ENCODE data around the gene MLPH.
A peak's percentile ranks its signal among the peaks of the same experiment; 100 is the strongest.

Gene MLPH

DNA sequence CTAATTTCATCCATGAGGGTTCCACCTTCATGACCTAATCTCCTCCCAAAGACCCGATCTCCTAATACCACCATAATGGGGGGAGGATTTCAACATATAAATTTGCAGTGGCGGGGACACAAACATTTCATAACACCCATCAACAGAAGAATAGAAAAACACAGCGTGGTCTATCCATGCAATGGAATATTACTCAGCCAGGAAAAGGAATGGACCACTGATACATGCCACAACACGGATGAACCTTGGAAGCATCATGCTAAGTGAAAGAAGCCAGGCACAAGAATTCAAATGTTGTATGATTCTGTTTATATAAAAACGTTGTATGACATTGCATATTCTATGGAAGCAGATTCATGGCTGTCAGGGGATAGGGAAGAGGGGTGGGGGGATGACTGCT lies 82.0 kb downstream of the MLPH start:
- DNase-seq (ENCODE audit: low spot score), result no peak

- no peak for DNase-seq (ENCODE audit: low spot score)
Measured at GRCh38 chr2:237569896-237570295, 82.8 kb downstream of the MLPH start.

DNA sequence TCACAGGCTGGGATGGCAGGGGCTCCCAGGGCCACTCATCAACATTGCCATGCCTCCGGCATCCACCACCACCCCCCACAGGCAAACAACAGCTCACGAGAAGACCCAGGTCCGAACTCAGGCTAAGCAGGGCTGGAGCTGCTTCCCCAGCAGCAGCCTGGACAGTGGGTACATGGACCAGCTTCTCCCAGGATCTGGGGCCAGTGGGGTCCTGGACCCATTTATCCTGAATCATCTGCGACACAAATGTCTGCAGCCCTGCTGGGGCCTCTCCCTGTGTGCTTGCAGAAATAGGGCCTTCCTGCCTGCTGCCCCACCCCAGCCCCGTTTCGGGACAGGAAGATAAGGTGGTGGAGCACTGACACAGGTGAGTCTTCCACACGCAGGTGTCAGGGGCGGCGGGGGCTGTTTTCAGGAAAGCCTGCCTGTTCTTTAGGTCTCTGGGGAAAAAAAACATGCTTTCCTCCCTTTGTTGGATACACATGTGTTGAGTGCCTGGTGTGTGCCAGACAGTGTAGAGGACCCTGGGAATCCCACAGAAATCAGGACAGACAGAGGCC lies 83.8 kb downstream of the MLPH start:
- no peak for DNase-seq (ENCODE audit: low spot score)

GRCh38 chr2:237571551-237571950 lies 84.5 kb downstream of the MLPH start:
- no peak for DNase-seq (ENCODE audit: low spot score)

DNA sequence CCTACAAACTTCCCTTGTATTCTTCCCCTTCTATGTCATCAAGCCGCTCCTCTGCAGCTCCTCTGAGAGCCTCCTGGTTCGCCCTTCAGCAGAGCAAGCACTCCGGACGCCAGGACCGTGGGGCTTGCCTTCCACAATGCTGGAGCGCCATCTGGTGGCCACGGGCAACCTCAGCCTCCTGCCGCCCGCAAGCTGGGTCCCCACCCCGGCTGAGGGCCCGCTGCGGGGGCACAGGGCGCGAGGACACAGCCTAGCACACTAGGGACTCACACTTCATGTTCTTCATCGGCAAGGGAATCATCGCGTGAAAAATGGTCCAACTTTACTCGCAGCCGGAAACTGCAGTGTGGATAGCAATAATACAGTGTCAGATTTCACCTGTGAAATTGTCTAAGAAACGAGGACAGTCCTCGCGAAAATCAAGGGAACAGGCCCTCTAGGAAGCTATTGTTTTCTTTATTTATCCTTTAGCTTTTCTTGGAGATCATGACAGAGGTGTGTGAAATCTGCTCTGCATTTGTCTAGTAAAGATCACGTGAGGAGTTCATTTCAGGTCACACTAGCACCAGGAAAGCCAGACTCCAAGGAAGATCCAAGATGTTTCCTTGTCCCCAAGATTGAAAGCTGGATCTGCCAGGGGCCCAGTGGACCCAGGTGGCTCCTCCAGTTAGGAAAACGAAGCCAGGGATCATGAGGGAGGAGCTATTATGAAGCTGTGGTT lies 85.1 kb downstream of the MLPH start:
- peak; percentile 98 for DNase-seq (ENCODE audit: low spot score)

DNA sequence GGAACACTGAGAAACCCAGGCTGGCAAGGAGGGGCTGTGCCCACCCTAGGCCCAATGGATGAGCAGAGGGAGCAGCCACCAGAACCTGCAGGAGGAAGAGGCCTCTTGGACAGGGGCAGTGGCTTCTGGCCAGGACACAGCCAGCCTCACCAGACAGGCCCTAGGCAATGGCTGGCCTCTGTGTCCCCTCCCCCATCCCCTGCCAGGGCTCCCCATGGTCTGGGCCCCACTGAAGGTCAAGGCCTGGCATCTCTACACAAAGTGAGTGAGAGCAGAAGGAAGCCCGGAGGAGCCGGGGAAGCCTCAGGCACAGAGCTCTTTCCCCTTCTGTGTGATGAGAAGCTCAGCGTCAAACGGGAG lies 85.7 kb downstream of the MLPH start:
- no peak for DNase-seq (ENCODE audit: low spot score)

GRCh38 chr2:237573721-237574415 lies 86.8 kb downstream of the MLPH start:
- no peak for DNase-seq (ENCODE audit: low spot score)

- no peak for DNase-seq (ENCODE audit: low spot score)
Measured at GRCh38 chr2:237574467-237574866, 87.4 kb downstream of the MLPH start.

GRCh38 chr2:237574894-237575868 lies 88.1 kb downstream of the MLPH start:
- no peak for DNase-seq (ENCODE audit: low spot score)

GRCh38 chr2:237575869-237576862 lies 89.1 kb downstream of the MLPH start:
- no peak for DNase-seq (ENCODE audit: low spot score)

DNA sequence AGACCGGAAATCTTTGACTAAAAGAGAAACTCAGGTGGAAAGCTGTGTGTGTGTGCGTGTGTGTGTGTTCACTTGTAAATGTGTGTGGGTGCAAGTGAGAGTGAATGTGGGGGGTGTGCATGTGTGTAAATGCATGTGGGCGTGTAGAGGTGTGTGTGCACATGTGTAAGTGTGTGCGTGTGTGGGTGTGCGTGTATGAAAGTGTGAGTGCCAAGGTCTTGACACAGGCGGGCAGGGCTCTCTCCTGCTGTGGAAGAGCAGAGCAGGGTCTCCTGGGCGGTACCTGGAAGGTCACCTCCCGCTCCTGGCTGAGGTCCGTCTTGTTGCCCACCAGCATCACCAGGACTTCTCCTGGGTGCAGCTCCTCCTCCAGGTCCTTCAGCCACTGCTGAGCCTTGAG lies 89.9 kb downstream of the MLPH start:
- DNase-seq (ENCODE audit: low spot score), result no peak

DNA sequence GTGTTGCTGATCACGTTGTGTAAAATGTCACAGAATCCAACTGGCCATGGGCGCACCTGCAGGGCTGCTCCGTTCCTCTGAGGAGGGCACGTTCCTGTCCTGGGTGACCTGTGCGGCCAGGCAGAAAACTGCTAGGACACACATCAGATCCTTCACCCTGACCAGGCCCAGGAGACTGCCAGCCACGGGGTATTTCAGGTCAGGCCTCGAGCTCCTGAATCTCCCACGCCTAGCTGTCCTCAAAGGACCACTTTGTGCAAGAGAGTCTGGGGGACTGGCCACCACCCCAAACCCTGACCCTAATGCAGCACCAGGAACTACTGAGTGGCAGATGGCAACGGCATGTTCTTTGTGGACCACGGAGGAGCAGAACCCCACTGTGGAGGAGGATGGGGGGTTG lies 90.4 kb downstream of the MLPH start:
- no peak for DNase-seq (ENCODE audit: low spot score)

DNA sequence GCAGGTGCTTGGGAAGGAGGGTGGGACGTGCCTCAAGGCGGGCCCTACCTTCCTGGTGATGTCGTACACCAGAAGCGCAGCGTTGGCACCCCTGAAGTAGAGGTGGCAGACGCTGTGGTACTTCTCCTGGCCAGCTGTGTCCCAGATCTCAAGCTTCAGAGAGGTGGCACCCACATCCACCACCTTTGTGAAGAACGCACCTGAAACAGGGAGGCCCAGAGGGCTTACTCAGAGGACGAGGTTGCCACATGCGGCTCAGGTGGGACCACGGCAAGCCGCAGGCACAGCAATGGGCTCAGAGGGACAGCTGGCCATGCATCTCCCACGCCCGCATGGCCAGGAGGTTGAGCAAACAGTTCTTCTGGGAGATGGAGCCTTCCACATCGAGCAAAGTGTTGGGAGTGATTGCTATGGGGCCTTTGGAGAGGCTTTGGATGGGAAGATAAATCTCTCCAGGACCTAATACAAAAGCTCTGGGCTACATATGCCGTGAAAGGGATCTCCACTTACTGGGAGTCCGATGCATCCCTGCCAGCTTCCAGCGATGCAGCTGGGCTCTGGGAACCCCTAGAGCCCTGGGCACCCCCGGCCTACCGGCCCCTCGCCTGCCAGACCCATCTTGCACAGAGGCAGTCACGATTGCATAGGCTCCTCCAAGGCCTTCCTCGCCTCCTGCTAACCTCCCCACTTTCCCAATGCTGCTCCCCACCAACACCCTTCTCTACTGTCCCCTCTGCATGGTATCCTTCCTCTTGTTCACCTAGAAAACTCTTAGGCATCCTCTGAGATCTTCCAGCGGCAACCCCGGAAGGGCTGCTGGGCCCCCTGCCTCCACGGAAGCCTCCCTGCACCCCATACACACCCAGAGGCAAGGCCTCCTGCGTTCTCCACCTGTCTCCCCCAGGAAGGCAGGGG lies 91.2 kb downstream of the MLPH start:
- no peak for DNase-seq (ENCODE audit: low spot score)

- no peak for DNase-seq (ENCODE audit: low spot score)
Measured at GRCh38 chr2:237581326-237581725, 94.3 kb downstream of the MLPH start.

- peak; percentile 88 for DNase-seq (ENCODE audit: low spot score)
Measured at GRCh38 chr2:237581751-237582746, 95.0 kb downstream of the MLPH start.

- no peak for DNase-seq (ENCODE audit: low spot score)
Measured at GRCh38 chr2:237583385-237584295, 96.6 kb downstream of the MLPH start.

DNA sequence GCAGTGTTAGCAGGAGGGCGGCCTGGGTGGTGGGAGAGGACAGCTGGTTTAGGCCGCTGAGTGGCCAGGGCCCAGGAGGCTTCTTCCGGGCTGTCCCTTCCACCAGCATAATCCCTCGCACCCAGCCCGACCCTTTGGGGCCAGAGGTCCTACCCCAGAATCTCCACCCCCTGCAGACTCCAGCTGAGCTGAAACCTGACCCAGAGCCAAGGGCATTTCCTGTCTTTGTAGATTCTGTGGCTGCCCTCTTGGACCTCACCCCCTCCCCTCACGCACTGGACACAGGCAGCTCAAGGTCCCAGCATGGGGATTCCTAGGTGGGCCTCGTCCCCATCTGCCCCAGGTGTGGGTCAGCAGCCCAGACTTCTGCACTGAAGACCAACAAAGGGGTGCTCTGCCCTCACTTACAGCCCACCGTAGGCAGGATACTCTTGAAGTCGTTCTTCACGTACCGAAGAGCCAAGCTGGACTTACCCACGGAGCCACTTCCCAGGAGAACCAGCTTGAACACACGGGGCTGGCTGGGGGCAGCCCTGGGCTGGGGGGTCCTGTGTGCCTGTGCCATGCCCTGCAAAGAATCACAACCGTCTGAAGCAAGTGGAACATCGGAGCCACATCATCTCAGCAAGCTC lies 98.7 kb downstream of the MLPH start:
- no peak for DNase-seq (ENCODE audit: low spot score)
